GM21515 (cell line): ENCODE results near the gene CTPS1.

Experiments used
- ATAC-seq: cut with Tn5 transposase; IDR thresholded peaks from one replicate; pipeline ENCODE4 v1.9.1; 2021; ENCODE audit not compliant: unreplicated experiment

CTPS1 gene

GRCh38 chr1:40965531-40965930 is 14.0 kb upstream of the CTPS1 start:
- no peak for ATAC-seq

- ATAC-seq, result no peak
Measured at GRCh38 chr1:40966417-40966816, 13.1 kb upstream of the CTPS1 start.

GRCh38 chr1:40969445-40969844 is 10.1 kb upstream of the CTPS1 start:
- no peak for ATAC-seq

GRCh38 chr1:40971966-40972365 is 7.5 kb upstream of the CTPS1 start:
- ATAC-seq, result no peak

- no peak for ATAC-seq
Measured at GRCh38 chr1:40973912-40974311, 5.6 kb upstream of the CTPS1 start.

GRCh38 chr1:40974945-40975344 is 4.6 kb upstream of the CTPS1 start:
- ATAC-seq, result no peak

GRCh38 chr1:40976952-40977690 is 2.4 kb upstream of the CTPS1 start:
- ATAC-seq, result no peak

GRCh38 chr1:40977716-40978115 is 1.8 kb upstream of the CTPS1 start:
- ATAC-seq, result no peak

GRCh38 chr1:40978886-40979240 is 633 bp upstream of the CTPS1 start:
- ATAC-seq, result no peak

- peak; percentile 25 for ATAC-seq
Measured at GRCh38 chr1:40980068-40980452, 564 bp downstream of the CTPS1 start.

- ATAC-seq, result peak; percentile 4
Measured at GRCh38 chr1:40980453-40981121, 1.1 kb downstream of the CTPS1 start.

- no peak for ATAC-seq
Measured at GRCh38 chr1:40981691-40982448, 2.4 kb downstream of the CTPS1 start.

- no peak for ATAC-seq
Measured at GRCh38 chr1:40982721-40983120, 3.2 kb downstream of the CTPS1 start.

- ATAC-seq, result no peak
Measured at GRCh38 chr1:40983286-40983685, 3.8 kb downstream of the CTPS1 start.

- no peak for ATAC-seq
Measured at GRCh38 chr1:40984066-40984465, 4.6 kb downstream of the CTPS1 start.

GRCh38 chr1:40984531-40984930 is 5.0 kb downstream of the CTPS1 start:
- ATAC-seq, result no peak

GRCh38 chr1:40985161-40985560 is 5.7 kb downstream of the CTPS1 start:
- ATAC-seq, result no peak

GRCh38 chr1:40985875-40986274 is 6.4 kb downstream of the CTPS1 start:
- no peak for ATAC-seq

GRCh38 chr1:40986328-40986783 is 6.9 kb downstream of the CTPS1 start:
- ATAC-seq, result no peak

GRCh38 chr1:40986956-40987355 is 7.5 kb downstream of the CTPS1 start:
- no peak for ATAC-seq

GRCh38 chr1:40987439-40988276 is 8.2 kb downstream of the CTPS1 start:
- ATAC-seq, result no peak
